Activated CD8-positive, alpha-beta T cell treated with anti-CD3 and anti-CD28 coated beads for 36 hours (primary cell): ENCODE measurements around the gene UGGT1. TPM values are rescaled to one million over a fixed set of nuclear protein-coding genes. Genes with fewer than 3 reads are reported as not detected.

Experiments used
- ATAC-seq: fragments of 200-7000 bp; cut with Tn5 transposase; one replicate; pipeline ENCODE4 v1.10.0; 2021; ENCODE audit warnings: mild to moderate bottlenecking, moderate library complexity
- CTCF ChIA-PET: fragments of 350-600 bp; sonication (Branson Sonifier 250); formaldehyde crosslinking; loops from one replicate; lab custom pipeline; 2021; ENCODE audit warnings: antibody characterized with exemption; lab: Charles Lee
- POLR2A ChIA-PET: fragments of 350-600 bp; sonication (Branson Sonifier 250); formaldehyde crosslinking; loops from one replicate; lab custom pipeline; 2021; ENCODE audit warnings: antibody characterized with exemption; lab: Charles Lee
- DNase-seq: peaks from one replicate; pipeline ENCODE4 v3.0.0-alpha.2; 2020
- H3K27ac Mint-ChIP-seq: one replicate; pipeline ENCODE4 v1.8.0; 2021; ENCODE audit warnings: mild to moderate bottlenecking, mixed read lengths
- H3K27me3 Mint-ChIP-seq: one replicate; pipeline ENCODE4 v1.8.0; 2021; ENCODE audit warnings: mixed read lengths
- H3K36me3 Mint-ChIP-seq: one replicate; pipeline ENCODE4 v1.8.0; 2021; ENCODE audit warnings: low read depth, mixed read lengths
- H3K4me1 Mint-ChIP-seq: one replicate; pipeline ENCODE4 v1.8.0; 2021; ENCODE audit warnings: low read depth, mixed read lengths
- H3K4me3 Mint-ChIP-seq: one replicate; pipeline ENCODE4 v1.8.0; 2021; ENCODE audit warnings: mild to moderate bottlenecking, moderate library complexity, mixed read lengths
- H3K9me3 Mint-ChIP-seq: one replicate; pipeline ENCODE4 v1.8.0; 2021; ENCODE audit warnings: mixed read lengths
- intact Hi-C: fragments of 100-400 bp; cut with micrococcal nuclease; formaldehyde crosslinking; loops from one replicate; pipeline ENCODE4 v1.10.0; 2022
- total RNA-seq, 2 experiments: library from RNA; stranded (reverse); gene quantifications; one replicate each; pipeline ENCODE4 v1.2.3, GENCODE V29; 2021
- TF ChIP-seq, protein P1 (sequence below): fragments of 200-600 bp; IDR thresholded peaks from one replicate; pipeline ENCODE4 v1.8.0; 2022; ENCODE audit warnings: antibody characterized with exemption, mild to moderate bottlenecking

UGGT1 gene
- total RNA-seq, 2 experiments from 2014 or later: 47.7 to 51.6 TPM

DNA sequence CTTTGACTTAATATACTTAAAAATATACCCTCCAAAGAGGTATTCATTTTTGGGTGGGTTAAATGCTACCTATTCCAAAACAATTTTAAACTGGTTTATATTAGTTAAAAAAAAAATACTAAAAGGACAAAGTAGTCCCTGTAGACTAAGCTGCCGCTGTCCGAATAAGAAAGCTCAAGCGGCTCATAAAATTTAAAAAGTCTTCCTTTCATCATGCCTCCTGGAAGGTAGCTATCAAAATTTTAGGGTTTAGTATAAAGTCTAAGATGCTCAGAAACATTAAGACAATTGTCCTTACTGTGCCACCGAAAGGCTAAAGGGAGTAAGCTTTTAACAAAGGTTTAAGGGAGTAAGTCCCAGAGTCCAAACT lies 440 bp upstream of the UGGT1 start:
- Mint-ChIP-seq H3K27ac (peak overlapping the region; percentile 90), H3K4me1 (peaks cover 38% of the 10 kb centered on the region), H3K36me3 (peaks cover 11% of the 10 kb centered on the region), H3K4me3 (peak overlapping the region; percentile 94), H3K27me3 (no peaks in the 10 kb centered on the region), H3K9me3 (no peaks in the 10 kb centered on the region)
- DNase-seq (no peak), ATAC-seq (no peak)
- ChIA-PET CTCF (interaction anchor here (0.8 to 1.4 kb wide), 5 partner anchors 10 to 29 kb away, joined by 3 to 7 read pairs (median 4); no protein-coding TSS in a partner anchor), POLR2A (interaction anchor here (0.7 to 2.3 kb wide), 9 partner anchors 10 to 230 kb away, joined by 3 to 29 read pairs (median 4); partner anchors contain the start of gene SAP130)
- TF ChIP-seq, protein P1, sequence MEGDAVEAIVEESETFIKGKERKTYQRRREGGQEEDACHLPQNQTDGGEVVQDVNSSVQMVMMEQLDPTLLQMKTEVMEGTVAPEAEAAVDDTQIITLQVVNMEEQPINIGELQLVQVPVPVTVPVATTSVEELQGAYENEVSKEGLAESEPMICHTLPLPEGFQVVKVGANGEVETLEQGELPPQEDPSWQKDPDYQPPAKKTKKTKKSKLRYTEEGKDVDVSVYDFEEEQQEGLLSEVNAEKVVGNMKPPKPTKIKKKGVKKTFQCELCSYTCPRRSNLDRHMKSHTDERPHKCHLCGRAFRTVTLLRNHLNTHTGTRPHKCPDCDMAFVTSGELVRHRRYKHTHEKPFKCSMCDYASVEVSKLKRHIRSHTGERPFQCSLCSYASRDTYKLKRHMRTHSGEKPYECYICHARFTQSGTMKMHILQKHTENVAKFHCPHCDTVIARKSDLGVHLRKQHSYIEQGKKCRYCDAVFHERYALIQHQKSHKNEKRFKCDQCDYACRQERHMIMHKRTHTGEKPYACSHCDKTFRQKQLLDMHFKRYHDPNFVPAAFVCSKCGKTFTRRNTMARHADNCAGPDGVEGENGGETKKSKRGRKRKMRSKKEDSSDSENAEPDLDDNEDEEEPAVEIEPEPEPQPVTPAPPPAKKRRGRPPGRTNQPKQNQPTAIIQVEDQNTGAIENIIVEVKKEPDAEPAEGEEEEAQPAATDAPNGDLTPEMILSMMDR: no peak
- intact Hi-C loops: loop anchor here (2.0 kb wide), 1 partner anchor 62 kb away; the partner anchor contains the start of gene SAP130

DNA sequence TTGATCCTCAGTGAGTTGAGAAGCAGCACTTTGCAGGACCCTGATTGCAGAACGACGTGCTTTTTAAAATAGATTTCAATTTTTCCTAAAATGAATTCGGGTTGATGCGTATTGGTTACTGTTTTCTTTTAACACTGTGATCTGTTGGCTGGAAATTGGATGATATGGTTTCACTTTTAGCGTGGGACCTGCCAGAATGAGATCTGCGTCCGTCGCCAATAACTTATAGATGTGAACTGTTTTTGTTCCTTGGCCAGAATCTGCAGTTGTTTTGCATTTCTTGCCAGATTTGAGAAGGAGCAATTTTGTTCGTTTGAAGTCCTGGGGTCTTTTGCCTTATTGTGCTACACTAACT lies 703 bp downstream of the UGGT1 start:
- peak overlapping the region; percentile 94 for H3K4me3 Mint-ChIP-seq
- peaks cover 11% of the 10 kb centered on the region for H3K36me3 Mint-ChIP-seq
- H3K4me1 Mint-ChIP-seq: peaks cover 48% of the 10 kb centered on the region
- no peaks in the 10 kb centered on the region for H3K9me3 Mint-ChIP-seq
- intact Hi-C loops: loop anchor here (2.0 kb wide), 1 partner anchor 63 kb away; the partner anchor contains the start of gene SAP130
- DNase-seq (peak; percentile 20), ATAC-seq (no peak)
- CTCF ChIA-PET: interaction anchor here (1.0 to 1.4 kb wide), 3 partner anchors 11 to 65 kb away, joined by 3 to 4 read pairs (median 3); no protein-coding TSS in a partner anchor
- TF ChIP-seq, protein P1: no peak
- H3K27ac Mint-ChIP-seq: peak overlapping the region; percentile 90
- no peaks in the 10 kb centered on the region for H3K27me3 Mint-ChIP-seq
- POLR2A ChIA-PET: interaction anchor here (0.7 to 2.3 kb wide), 14 partner anchors 8 to 79 kb away, joined by 3 to 29 read pairs (median 4); partner anchors contain the start of gene SAP130

DNA sequence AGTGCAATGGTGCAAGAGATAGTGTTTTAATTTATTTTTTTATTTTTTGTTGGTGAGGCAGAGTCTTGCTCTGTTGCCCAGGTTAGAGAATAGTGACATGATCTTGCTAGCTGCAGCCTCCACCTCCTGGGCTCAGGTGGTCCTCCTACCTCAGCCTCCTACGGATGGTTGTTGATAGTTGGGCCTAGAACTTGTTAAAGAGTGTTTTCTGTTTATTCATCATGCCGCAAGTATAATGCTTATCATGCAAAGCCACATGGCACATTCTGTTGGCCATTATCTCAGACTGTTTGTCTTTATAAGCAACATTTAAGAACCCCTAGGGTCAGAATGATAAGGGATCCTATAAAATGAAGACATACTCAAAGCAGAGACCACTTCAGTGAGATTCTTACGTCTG lies 1.7 kb downstream of the UGGT1 start:
- no peak for ATAC-seq
- Mint-ChIP-seq H3K4me1 (peaks cover 48% of the 10 kb centered on the region), H3K4me3 (peak overlapping the region; percentile 94), H3K27me3 (no peaks in the 10 kb centered on the region), H3K27ac (no peak overlapping the region), H3K36me3 (peaks cover 15% of the 10 kb centered on the region), H3K9me3 (no peaks in the 10 kb centered on the region)
- ChIA-PET CTCF (interaction anchor here (1.1 kb wide), 1 partner anchor 10 kb away, joined by 3 read pairs; no protein-coding TSS in a partner anchor), POLR2A (interaction anchor here (1.2 to 2.3 kb wide), 3 partner anchors 9 to 78 kb away, joined by 3 to 16 read pairs (median 6); no protein-coding TSS in a partner anchor)
- TF ChIP-seq, protein P1: no peak
- no peak for DNase-seq
- intact Hi-C loops: no loop called here

DNA sequence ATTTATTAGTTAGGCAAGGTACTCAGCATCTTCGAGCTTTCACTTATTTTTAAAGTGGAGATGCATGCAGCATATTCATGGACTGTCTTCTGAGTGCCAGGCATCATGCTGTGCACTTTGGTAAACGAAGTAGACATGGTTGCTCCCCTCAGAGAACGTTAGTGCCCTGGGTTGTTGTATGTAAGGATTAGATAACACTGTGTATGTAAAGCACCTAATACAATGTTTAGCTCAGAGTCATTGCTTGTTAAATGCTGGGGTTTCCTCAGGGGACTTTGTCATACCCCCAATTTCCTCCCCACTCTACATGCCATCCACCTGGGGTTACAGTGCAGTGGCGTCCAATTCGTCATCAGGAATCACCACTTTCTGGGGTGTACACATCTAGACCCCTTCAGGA lies 2.8 kb downstream of the UGGT1 start:
- Mint-ChIP-seq H3K9me3 (no peaks in the 10 kb centered on the region), H3K36me3 (peaks cover 25% of the 10 kb centered on the region), H3K4me1 (peaks cover 48% of the 10 kb centered on the region), H3K4me3 (no peak overlapping the region), H3K27ac (no peak overlapping the region), H3K27me3 (no peaks in the 10 kb centered on the region)
- ChIA-PET POLR2A (interaction anchor here (0.6 kb wide), 1 partner anchor 49 kb away, joined by 3 read pairs; no protein-coding TSS in a partner anchor), CTCF (no interaction called here)
- intact Hi-C loops: no loop called here
- TF ChIP-seq, protein P1: no peak
- DNase-seq (no peak), ATAC-seq (no peak)

DNA sequence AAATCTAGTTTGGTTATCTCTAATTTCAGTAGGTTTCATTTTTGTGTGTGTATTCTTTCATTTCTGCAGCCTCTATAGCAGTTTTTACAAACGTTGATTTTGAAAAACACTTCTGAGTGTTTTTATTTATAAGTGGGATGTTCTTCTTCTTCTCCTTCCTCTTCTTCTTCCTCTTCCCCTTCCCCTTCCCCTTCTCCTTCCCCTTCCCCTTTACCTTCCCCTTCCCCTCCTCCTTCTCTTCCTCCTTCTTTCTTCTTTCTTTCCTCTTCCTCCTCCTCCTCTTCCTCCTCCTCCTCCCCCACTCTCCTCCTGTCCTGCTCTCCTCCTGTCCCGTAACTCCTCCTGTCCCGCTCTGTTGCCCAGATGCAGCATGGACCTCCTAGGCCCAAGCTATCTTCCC lies 4.2 kb downstream of the UGGT1 start:
- intact Hi-C loops: no loop called here
- H3K36me3 Mint-ChIP-seq: peaks cover 30% of the 10 kb centered on the region
- H3K27ac Mint-ChIP-seq: no peak overlapping the region
- TF ChIP-seq, protein P1: no peak
- H3K4me1 Mint-ChIP-seq: peaks cover 40% of the 10 kb centered on the region
- H3K4me3 Mint-ChIP-seq: no peak overlapping the region
- no peak for ATAC-seq
- ChIA-PET POLR2A (interaction anchor here (0.9 kb wide), 1 partner anchor 11 kb away, joined by 3 read pairs; no protein-coding TSS in a partner anchor), CTCF (no interaction called here)
- DNase-seq: no peak
- no peaks in the 10 kb centered on the region for H3K27me3 Mint-ChIP-seq
- H3K9me3 Mint-ChIP-seq: no peaks in the 10 kb centered on the region
